ENCODE measurements around the gene ATP10D. TPM values are rescaled to one million over a fixed set of nuclear protein-coding genes. Genes with fewer than 3 reads are reported as not detected.

Gene ATP10D
- total and polyA plus RNA-seq, 7 donors = 1.1 to 6.1 (median 2.1) TPM

DNA sequence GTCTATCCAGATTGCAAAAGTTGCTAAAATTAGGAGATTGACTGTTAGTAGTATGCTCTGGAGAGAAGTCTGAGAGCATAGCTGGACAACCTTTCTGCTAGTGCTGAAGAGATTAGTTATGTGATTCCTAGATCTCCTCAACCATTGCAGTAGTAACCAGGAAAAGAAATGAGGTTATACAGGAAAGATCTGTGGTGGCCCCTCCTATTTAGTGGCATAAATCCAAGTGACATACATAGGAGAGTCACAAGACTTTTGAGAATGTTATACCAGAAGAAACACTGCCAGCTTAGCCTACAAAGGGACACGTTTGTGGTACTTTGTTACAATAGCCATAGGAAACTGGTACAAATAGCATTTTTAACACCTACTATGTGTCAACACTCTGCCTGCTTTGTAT, 105.2 kb downstream of the ATP10D start:
- WGBS, 3 donors = 50 to 94% (median 89%) methylated on average over 1 of the region's 1 CpG
- no peak for ATAC-seq
- TF ChIP-seq, protein P1, sequence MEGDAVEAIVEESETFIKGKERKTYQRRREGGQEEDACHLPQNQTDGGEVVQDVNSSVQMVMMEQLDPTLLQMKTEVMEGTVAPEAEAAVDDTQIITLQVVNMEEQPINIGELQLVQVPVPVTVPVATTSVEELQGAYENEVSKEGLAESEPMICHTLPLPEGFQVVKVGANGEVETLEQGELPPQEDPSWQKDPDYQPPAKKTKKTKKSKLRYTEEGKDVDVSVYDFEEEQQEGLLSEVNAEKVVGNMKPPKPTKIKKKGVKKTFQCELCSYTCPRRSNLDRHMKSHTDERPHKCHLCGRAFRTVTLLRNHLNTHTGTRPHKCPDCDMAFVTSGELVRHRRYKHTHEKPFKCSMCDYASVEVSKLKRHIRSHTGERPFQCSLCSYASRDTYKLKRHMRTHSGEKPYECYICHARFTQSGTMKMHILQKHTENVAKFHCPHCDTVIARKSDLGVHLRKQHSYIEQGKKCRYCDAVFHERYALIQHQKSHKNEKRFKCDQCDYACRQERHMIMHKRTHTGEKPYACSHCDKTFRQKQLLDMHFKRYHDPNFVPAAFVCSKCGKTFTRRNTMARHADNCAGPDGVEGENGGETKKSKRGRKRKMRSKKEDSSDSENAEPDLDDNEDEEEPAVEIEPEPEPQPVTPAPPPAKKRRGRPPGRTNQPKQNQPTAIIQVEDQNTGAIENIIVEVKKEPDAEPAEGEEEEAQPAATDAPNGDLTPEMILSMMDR (IDR thresholded peaks at IDR 0.05) = no peak
- peaks cover 4 to 21% of the 10 kb centered on the region in 2 donors for H3K36me3 ChIP-seq (ENCODE audit: insufficient read depth in 1 of 2, low read depth in 1 of 2)
- intact Hi-C loops (cut with DNase I) = no loop called here
- H3K27me3 ChIP-seq (ENCODE audit: insufficient read depth in 3 of 3, low read length in 2 of 3) = no peaks in the 10 kb centered on the region
- no peak overlapping the region for H3K4me3 ChIP-seq
- no peaks in the 10 kb centered on the region for H3K4me1 ChIP-seq
- H3K9me3 ChIP-seq = peaks cover 7% of the 10 kb centered on the region
- no peak overlapping the region for H3K27ac ChIP-seq
- no peak for DNase-seq

DNA sequence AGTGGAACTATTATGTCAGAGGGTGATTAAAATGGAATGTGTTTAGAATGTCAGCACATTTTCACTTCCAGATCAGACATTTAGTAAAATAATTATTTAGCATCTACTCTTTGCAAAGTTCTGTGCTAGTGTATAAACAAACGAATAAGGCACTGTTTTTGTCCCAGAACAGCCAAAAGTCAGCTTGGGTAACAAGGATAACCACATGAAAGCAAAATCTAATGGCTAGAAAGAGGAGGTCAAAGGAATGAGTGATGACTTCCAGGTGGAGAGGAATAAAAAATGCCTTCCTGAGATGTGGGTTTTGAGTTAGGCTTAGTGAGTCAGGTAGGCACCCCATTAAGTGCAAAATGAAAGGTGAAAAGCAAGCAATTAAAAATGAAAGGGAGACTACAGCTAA, 112.6 kb downstream of the ATP10D start:
- TF ChIP-seq, protein P1 (IDR thresholded peaks at IDR 0.05) = no peak
- no peak overlapping the region for H3K27ac ChIP-seq
- intact Hi-C loops (cut with DNase I) = no loop called here
- no peaks in the 10 kb centered on the region for H3K27me3 ChIP-seq (ENCODE audit: insufficient read depth in 3 of 3, low read length in 2 of 3)
- no peaks in the 10 kb centered on the region for H3K4me1 ChIP-seq
- ATAC-seq (no peak), DNase-seq (no peak)
- WGBS, 3 donors = 63 to 82% (median 73%) methylated on average over 1 of the region's 1 CpG
- H3K9me3 ChIP-seq = no peaks in the 10 kb centered on the region
- no peak overlapping the region for H3K4me3 ChIP-seq
- no peaks in the 10 kb centered on the region for H3K36me3 ChIP-seq (ENCODE audit: insufficient read depth in 1 of 2, low read depth in 1 of 2)

DNA sequence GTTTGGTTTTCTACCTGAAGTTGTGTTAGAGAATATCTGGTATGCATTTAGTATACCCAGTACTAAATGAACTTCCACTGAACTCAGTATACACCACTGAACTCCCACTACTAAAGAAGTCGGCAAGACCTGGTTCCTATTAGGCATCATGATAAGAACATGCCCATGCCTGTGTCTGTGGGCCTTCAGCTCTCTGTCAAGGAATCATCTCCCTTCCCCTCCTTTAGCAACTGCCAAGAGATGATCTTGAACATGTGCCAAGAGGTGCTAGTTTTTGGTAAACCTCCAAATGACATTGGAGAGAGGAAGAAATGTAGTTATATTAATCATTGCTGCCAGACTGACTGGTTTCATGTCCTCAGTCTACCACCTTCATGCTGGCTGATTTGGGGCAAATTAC, 113.2 kb downstream of the ATP10D start:
- Histone ChIP-seq H3K4me3 (no peak overlapping the region), H3K27ac (no peak overlapping the region), H3K4me1 (no peaks in the 10 kb centered on the region), H3K27me3 (ENCODE audit: insufficient read depth in 3 of 3, low read length in 2 of 3) (no peaks in the 10 kb centered on the region), H3K9me3 (no peaks in the 10 kb centered on the region), H3K36me3 (ENCODE audit: insufficient read depth in 1 of 2, low read depth in 1 of 2) (no peaks in the 10 kb centered on the region)
- WGBS, 3 donors = 63 to 84% (median 73%) methylated on average over 1 of the region's 1 CpG
- DNase-seq (no peak), ATAC-seq (no peak)
- intact Hi-C loops (cut with DNase I) = no loop called here
- TF ChIP-seq, protein P1 (IDR thresholded peaks at IDR 0.05) = no peak

DNA sequence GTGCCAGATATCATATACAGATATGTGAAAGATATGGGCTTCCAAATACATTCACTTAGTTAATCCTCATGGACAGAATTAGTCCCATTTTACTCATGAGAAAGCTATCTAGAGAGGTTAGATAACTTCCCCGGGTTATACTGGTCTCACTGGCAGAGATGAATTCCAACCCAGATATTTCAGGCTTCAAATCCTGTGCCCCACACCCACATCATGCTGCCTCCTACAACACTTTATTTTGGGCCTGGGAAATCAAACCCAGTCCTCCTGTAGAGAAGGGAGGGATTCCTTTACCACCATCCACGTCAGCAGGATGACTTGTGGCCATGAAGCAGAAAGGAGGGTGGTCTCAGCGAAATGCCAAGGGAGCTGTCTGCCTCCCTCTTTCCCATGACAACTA, 113.8 kb downstream of the ATP10D start:
- 77 to 87% (median 83%) methylated on average over 3 of the region's 3 CpGs for WGBS, 3 donors
- Histone ChIP-seq H3K27ac (no peak overlapping the region), H3K27me3 (ENCODE audit: insufficient read depth in 3 of 3, low read length in 2 of 3) (no peaks in the 10 kb centered on the region), H3K36me3 (ENCODE audit: insufficient read depth in 1 of 2, low read depth in 1 of 2) (no peaks in the 10 kb centered on the region), H3K4me3 (no peak overlapping the region), H3K4me1 (no peaks in the 10 kb centered on the region), H3K9me3 (no peaks in the 10 kb centered on the region)
- TF ChIP-seq, protein P1 (IDR thresholded peaks at IDR 0.05) = no peak
- intact Hi-C loops (cut with DNase I) = no loop called here
- ATAC-seq (no peak), DNase-seq (no peak)

DNA sequence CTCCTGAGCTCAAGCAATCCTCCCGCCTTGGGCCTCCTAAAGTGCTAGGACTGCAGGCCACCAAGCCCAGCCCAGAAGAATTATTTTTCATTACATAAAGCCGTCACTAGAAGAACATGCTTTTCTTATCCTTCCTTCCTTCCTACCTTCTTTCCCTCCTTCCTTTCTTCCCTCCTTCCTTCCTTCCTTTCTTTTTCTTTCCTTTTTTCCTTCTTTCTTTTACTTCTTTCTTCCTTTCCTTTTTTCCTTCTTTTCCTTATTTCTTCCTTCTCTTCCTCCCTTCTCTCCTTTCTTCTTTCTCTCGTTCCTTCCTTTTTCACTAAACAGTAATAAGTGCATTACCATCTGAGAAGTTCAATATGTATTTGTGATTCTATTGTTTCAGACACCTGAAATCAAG, 121.4 kb downstream of the ATP10D start:
- intact Hi-C loops (cut with DNase I) = no loop called here
- TF ChIP-seq, protein P1 (IDR thresholded peaks at IDR 0.05) = no peak
- H3K27ac ChIP-seq = no peak overlapping the region
- DNase-seq (no peak), ATAC-seq (no peak)
- H3K4me3 ChIP-seq = no peak overlapping the region
- WGBS, 3 donors = 87 to 95% (median 92%) methylated on average over 3 of the region's 3 CpGs
- H3K9me3 ChIP-seq = no peaks in the 10 kb centered on the region
- no peaks in the 10 kb centered on the region for H3K36me3 ChIP-seq (ENCODE audit: insufficient read depth in 1 of 2, low read depth in 1 of 2)
- H3K27me3 ChIP-seq (ENCODE audit: insufficient read depth in 3 of 3, low read length in 2 of 3) = no peaks in the 10 kb centered on the region
- H3K4me1 ChIP-seq = no peaks in the 10 kb centered on the region

Data from psoas muscle (tissue), 8 donors.